ENCODE results near the gene FNBP1. TPM values are rescaled to one million over a fixed set of nuclear protein-coding genes. Genes with fewer than 3 reads are reported as not detected.
"Not testable (repeated sequence)": the region's sequence is repeated elsewhere in the genome, so short reads cannot be mapped to it uniquely, and the experiment has no call there.

FNBP1 gene
- total RNA-seq, 2 donors from 2014 or later: 17.1 to 17.9 TPM

GRCh38 chr9:129894120-129894823 lies 148.7 kb downstream of the FNBP1 start:
- no peak overlapping the region for H3K27ac ChIP-seq
- ATAC-seq: no peak
- H3K4me3 ChIP-seq: no peak overlapping the region
- 81 to 86% methylated on average over 9 of the region's 9 CpGs for WGBS, 2 donors
- intact Hi-C loops (cut with DNase I): no loop called here
- H3K27me3 ChIP-seq: no peaks in the 10 kb centered on the region
- DNase-seq: no peak
- no peaks in the 10 kb centered on the region for H3K9me3 ChIP-seq
- H3K4me1 ChIP-seq: no peaks in the 10 kb centered on the region
- no peak for TF ChIP-seq POLR2A (IDR thresholded peaks at IDR 0.05)
- no peaks in the 10 kb centered on the region for H3K36me3 ChIP-seq (replicated peaks in 1 of 2; ENCODE audit: insufficient read depth in 1 of 2, low read depth in 2 of 2)

GRCh38 chr9:129891569-129891968 lies 151.4 kb downstream of the FNBP1 start:
- intact Hi-C loops (cut with DNase I): no loop called here
- H3K4me1 ChIP-seq: peaks cover under 1% of the 10 kb centered on the region
- TF ChIP-seq POLR2A (IDR thresholded peaks at IDR 0.05) (no peak), CTCF (IDR thresholded peaks at IDR 0.05) (no peak)
- H3K27ac ChIP-seq: no peak overlapping the region
- no peak overlapping the region for H3K4me3 ChIP-seq
- no peaks in the 10 kb centered on the region for H3K9me3 ChIP-seq
- DNase-seq: no peak
- no peak for ATAC-seq
- H3K27me3 ChIP-seq: no peaks in the 10 kb centered on the region
- 83 to 90% methylated on average over 4 of the region's 4 CpGs for WGBS, 2 donors
- H3K36me3 ChIP-seq (replicated peaks in 1 of 2; ENCODE audit: insufficient read depth in 1 of 2, low read depth in 2 of 2): no peaks in the 10 kb centered on the region

- H3K4me1 ChIP-seq; H3K9me3 ChIP-seq; intact Hi-C loops (cut with DNase I); H3K36me3 ChIP-seq (replicated peaks in 1 of 2; ENCODE audit: insufficient read depth in 1 of 2, low read depth in 2 of 2); DNase-seq; ATAC-seq; H3K27ac ChIP-seq; H3K27me3 ChIP-seq; H3K4me3 ChIP-seq: not testable (repeated sequence)
- WGBS, 2 donors: 80 to 86% methylated on average over 14 of the region's 14 CpGs
Measured at GRCh38 chr9:129890718-129891299, 152.2 kb downstream of the FNBP1 start.

- H3K9me3 ChIP-seq: no peaks in the 10 kb centered on the region
- TF ChIP-seq POLR2A (IDR thresholded peaks at IDR 0.05): no peak
- TF ChIP-seq CTCF (IDR thresholded peaks at IDR 0.05): no peak
- intact Hi-C loops (cut with DNase I): loop anchor here (10.0 kb wide), 2 partner anchors 155 to 355 kb away; partner anchors contain the start of gene FNBP1
- H3K27me3 ChIP-seq: no peaks in the 10 kb centered on the region
- no peaks in the 10 kb centered on the region for H3K36me3 ChIP-seq (replicated peaks in 1 of 2; ENCODE audit: insufficient read depth in 1 of 2, low read depth in 2 of 2)
- DNase-seq (peak in 1 of 4 donors; percentile 35), ATAC-seq (no peak)
- 70 to 94% methylated on average over 18 to 34 of the region's 37 CpGs for WGBS, 2 donors
- H3K4me3 ChIP-seq: no peak overlapping the region
- H3K4me1 ChIP-seq: peaks cover 13% of the 10 kb centered on the region
- peak overlapping the region in 1 of 4 donors; percentile 7 for H3K27ac ChIP-seq
Measured at GRCh38 chr9:129889941-129890717, 152.9 kb downstream of the FNBP1 start.

GRCh38 chr9:129889122-129889940 lies 153.7 kb downstream of the FNBP1 start:
- Histone ChIP-seq H3K4me3 (no peak overlapping the region), H3K4me1 (peaks cover 21% of the 10 kb centered on the region), H3K36me3 (replicated peaks in 1 of 2; ENCODE audit: insufficient read depth in 1 of 2, low read depth in 2 of 2) (no peaks in the 10 kb centered on the region), H3K9me3 (no peaks in the 10 kb centered on the region), H3K27me3 (no peaks in the 10 kb centered on the region), H3K27ac (peak overlapping the region in 1 of 4 donors; percentile 81)
- TF ChIP-seq CTCF (IDR thresholded peaks at IDR 0.05): no peak
- TF ChIP-seq POLR2A (IDR thresholded peaks at IDR 0.05): no peak
- intact Hi-C loops (cut with DNase I): loop anchor here (10.0 kb wide), 2 partner anchors 155 to 355 kb away; partner anchors contain the start of gene FNBP1
- 78 to 88% methylated on average over 28 to 31 of the region's 31 CpGs for WGBS, 2 donors
- DNase-seq (no peak), ATAC-seq (no peak)

Data from body of pancreas (tissue), 4 donors.